Islet of Langerhans (tissue), 1 donor: ENCODE data around the gene GPC6.

Experiments
- FAIRE-seq: peaks from one replicate; lab custom pipeline; 2011; peaks lifted over from hg19 to GRCh38; lab: Jason Lieb, UNC

Gene GPC6

DNA sequence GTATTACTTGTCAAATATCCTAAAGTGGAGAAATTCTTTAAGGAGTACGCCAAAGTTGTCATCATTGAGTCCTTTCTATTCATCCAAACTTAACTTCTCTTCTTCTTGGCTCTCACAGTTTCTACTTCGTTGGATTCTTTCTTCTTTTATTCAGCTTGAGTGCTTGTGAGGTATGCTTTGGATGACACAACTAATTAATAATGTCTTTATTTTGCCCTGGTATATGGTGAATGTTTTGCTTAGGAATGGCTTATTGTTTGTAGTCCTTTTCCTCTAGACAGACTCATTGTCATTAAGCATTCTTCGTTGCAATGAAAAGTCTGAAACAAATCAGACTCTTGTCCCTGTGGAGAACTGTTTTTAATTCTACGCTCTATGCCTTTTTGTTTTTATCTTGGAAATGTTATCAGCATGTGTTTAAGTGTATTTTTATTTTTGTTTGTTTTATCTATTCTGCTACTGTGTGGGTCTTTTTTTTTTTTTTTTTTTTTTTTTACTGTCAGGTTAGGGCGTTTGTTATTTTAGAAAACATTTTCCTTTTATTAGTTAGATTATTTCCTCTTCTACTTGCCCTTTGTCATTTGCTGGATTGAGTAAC, 471.5 kb downstream of the GPC6 start:
- no peak for FAIRE-seq

DNA sequence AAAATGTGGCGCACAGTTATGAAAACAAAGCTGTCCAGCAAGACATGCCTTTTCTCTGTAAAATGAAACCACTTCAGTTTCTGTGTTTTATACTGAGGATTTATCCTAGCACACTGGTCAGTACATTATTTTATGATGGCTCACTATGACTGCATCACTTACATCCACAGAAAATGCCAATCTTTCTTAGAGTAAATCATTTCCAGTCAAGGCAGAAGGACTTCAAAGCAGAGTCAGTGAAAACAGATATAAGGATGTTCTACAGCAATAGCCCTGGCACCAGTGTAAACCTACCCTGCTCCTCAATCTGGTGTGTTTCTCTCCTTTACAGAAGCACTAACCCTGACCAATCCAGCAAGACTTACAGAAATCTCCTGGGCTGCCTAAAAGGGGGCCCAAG, 473.5 kb downstream of the GPC6 start:
- no peak for FAIRE-seq

DNA sequence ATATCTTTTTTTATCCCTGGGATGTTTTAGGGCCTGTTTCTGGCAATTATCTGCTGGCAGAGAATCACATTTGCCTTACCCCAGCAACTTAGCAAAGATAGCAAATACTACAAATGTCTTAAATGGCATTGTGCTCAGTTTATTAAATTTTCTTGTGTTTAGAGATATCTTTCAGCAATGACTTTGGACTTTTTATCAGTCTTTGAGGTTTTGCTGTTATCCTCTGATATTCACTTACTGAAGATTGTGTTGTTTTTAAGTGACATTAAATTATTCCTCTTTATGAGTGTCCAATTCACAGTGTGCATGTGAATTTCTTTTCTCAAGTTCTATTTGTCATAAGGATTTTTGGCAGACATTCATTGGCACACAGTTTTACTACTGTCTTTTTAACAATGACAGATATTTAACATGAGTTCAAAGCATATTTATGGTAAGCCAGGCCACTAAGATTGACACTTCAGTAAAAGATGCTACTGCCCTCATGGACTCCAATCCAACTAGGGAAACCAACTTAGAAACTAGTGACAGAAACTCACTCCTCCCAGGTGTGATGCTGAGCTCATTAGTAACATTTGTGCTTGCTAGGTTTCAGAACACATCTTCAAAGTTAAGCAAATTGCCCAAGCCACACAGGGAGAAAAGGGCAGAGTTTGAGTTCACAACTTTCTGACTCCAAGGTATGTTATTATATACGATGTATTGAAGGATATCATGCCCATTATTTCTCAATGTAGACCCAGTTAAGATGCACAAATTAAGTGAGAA, 481.9 kb downstream of the GPC6 start:
- FAIRE-seq = no peak

DNA sequence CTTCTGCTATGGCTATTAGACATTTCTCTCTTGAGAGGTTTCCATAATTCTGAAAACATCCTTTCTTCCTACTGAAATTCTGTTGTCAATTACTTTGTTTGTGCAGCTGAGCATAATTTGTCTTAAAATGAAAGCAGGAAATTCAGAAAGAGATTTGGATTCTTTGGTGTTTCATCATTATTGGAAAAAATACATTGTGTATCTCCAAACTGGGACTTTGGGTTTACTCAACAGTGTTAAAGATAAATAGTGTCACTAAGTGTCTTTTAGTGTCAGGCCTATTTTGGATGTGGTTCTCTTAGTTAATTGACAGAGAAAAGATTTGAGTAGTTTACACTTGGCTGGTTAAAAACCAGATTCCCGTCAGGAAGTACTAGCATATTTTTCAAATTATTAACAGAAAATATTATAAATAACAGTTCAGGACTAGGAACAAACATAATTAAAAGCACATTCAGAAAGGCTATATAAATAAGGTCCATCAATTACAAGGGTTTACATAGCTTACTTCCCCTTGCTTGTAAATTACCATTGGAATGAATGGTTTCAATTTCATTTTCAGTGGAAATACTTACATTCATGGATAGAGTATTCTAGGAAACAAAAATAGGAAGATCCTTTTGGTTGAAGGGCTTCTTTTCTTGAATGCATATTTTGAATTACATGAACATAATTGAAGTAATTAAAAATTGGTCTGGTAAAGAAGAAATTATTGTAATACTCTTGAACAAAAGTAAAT, 483.1 kb downstream of the GPC6 start:
- peak; percentile 64 for FAIRE-seq

DNA sequence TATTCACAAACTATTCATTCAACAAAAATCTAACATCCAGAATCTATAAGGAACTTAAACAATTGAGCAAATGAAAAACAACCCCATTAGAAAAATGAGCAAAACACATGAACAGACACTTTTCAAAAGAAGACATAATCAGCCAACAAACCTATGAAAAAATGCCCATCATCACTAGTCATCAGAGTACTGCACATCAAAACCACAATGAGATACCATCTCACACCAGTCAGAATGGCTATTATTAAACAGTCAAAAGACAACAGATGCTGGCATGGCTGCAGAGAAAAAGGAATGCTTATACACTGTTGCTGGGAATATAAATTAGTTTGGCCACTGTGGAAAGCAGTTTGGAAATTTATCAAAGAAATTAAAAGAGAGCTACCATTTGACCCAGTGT, 487.6 kb downstream of the GPC6 start:
- no peak for FAIRE-seq

DNA sequence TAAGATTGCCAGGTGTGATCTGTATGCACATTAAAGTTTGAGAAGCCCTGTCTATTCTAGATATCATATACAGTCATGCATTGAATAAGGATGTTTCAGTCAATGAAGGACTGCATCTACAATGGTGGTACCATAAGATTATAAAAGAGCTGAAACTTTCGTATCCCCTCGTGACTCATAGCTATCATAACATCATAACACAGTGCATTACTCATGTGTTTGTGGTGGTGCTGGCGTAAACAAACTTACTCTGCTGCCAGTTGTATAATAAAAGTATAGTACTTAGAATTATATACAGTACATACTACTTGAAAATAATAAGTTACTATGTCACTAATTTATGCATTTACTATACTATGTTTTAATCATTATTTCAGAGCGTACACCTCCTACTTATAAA, 489.3 kb downstream of the GPC6 start:
- no peak for FAIRE-seq

DNA sequence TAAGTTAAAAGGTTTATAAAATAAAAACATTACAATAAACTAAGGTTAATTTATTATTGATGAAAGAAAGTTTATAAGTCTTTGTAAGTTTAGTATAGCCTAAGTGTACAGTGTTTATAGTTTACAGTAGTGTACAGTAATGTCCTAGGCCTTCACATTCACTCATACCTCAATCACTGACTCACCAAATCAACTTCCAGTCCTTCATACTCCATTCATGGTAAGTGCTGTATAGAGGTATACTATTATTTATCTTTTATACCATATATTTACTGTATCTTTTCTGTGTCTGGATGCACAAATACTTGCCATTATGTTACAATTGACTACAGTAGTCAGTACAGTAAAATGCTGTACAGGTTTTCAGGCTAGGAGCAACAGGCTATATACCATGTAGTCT, 490.0 kb downstream of the GPC6 start:
- no peak for FAIRE-seq

DNA sequence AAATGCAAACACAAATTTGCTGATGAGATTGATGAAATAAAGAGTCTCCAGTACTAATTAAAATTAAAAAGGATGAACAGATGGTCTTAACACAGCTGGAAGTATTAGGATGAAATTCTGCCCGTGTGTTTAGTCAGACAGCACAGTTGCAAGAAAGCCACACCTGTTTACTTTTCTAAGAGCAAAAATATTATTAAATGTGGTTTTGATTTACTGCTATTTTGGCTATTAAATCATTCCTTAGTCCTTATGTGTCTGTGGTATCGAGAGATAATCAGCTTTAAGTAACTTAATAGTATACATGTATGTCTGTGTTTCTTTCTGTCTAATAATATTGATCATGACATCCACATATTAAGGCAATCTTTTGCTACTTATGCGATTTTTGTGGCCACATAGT, 494.9 kb downstream of the GPC6 start:
- FAIRE-seq = peak; percentile 17

DNA sequence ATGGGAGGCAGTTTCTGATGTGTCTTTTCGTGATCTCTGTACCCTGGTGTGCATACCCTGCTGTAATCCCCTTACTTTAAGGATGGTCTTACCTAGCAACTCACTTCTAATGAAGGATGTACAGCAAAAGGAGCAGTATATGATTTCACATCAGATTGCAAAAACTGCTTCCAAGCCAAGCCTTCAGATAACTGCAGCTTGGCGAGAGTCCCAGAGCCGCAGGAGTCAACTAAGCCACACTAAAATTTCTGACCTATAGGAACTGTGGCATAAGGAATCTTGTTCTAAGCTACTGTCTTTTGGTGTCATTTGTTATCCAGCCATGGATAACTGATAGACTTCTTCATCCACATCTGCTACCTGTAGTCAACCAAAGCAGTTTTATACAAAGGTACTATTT, 496.7 kb downstream of the GPC6 start:
- FAIRE-seq = no peak

DNA sequence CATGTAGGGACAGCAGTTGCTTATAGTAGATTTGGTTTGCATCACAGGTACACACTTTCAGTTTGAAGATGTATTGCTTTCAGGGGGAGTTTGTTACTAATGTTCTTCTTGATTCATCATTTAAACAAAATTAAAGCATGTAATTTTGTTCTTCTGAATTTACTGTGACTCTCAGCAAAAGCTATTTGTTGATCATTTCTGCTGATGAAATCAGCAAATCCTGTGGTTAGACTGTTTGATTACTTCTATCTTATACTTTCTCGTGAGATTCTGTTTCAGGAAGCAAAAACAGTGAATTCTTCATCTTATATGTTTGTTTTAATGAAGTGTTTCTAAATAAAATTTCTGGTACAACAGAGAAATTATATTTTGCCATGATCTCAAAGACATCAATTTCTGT, 497.6 kb downstream of the GPC6 start:
- peak; percentile 55 for FAIRE-seq

GRCh38 chr13:93726173-93726957, 499.8 kb downstream of the GPC6 start:
- no peak for FAIRE-seq

GRCh38 chr13:93727211-93728141, 500.9 kb downstream of the GPC6 start:
- FAIRE-seq = no peak

- no peak for FAIRE-seq
Observed at GRCh38 chr13:93729383-93729782, 502.8 kb downstream of the GPC6 start.

DNA sequence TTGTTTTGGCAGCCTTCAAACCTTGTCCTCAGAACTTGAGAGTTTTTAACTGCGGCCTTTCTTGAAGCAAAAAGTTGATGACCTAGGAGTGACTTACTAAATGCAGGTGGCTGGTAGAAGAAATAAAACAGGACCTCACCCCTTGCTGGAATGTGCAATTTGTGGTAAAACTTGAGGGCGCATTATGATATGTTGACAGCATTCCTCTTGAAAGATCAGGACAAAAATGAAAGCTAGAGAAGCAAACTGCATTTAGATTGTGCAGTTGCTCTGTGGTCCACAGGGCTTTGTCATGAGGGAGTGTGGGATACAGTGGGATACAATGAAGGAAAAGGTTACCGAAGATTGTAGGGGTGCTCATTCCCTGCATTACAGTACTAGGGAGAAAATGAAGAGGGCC, 504.2 kb downstream of the GPC6 start:
- FAIRE-seq = no peak

- no peak for FAIRE-seq
Observed at GRCh38 chr13:93732186-93732585, 505.6 kb downstream of the GPC6 start.

DNA sequence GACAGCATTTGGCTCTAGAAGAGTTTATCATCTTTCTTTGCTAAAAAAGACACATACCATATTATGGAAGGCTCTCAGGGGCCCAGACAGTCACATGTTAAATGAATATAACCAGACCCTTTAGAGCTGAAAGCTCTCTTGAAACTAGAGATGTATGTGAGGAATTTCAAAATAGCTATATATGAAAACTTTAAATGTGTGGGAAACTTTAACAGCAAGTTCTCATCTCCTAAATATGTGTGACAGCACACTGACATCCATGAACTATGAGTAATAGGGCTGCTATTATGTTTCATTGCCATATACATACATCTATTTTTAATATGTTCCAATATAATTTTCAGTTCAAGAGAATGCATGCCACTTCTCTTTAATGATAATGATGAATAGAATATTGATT, 509.5 kb downstream of the GPC6 start:
- no peak for FAIRE-seq

GRCh38 chr13:93736909-93737308, 510.3 kb downstream of the GPC6 start:
- FAIRE-seq = no peak

GRCh38 chr13:93740334-93740733, 513.7 kb downstream of the GPC6 start:
- FAIRE-seq = no peak

DNA sequence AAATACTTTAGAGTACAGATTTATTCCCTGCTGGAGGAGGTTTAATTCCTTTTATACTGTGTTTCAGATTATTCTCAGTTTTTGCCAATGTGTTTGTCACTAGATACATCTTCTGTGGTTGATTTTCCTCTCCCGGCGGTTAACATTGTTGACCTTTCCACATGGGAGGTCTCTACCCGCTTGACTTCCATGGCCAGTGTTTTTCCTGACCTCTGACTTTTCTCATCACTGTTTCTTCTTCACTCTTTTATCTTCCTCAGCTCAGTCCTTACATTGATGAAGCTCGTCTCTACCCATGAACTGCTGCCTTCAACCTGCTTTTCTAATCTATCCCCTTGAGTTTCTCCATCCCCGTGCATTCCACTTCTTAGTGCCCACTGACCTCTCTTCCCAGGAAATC, 517.4 kb downstream of the GPC6 start:
- FAIRE-seq = no peak

- no peak for FAIRE-seq
Observed at GRCh38 chr13:93744886-93745285, 518.3 kb downstream of the GPC6 start.

DNA sequence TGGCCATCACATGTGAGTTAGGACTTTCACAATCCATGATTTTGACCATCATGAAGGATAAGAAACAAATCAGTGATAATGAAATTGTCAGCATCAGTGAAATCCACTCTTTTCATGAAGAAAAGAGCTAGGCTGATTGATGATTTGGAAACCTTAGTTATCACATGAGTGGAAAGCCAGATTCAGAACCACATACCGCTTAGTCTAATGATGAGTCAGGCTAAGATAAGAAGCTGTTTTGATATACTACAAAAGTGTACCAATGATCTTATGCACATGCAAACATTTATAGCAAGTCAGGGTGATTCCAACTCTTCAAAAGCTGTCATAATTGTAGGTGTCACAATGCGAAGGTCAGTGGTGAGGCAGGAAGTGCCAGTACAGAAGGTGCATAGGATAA, 519.3 kb downstream of the GPC6 start:
- FAIRE-seq = no peak

- FAIRE-seq = no peak
Observed at GRCh38 chr13:93746589-93746988, 520.0 kb downstream of the GPC6 start.
